Thymus (tissue), 11 donors: Measurements from ENCODE around the gene SPOCK1. TPM values are rescaled to one million over a fixed set of nuclear protein-coding genes. Genes with fewer than 3 reads are reported as not detected.

Source experiments
- DNase-seq, 9 donors: peaks; one replicate each; pipeline ENCODE4 v3.0.0-alpha.2; 2013; ENCODE audit warnings: low spot score in 9 of 9, low read depth in 6 of 9, missing footprints in 1 of 9
- H3K27ac ChIP-seq, 2 donors: one replicate each; pipeline ENCODE4 v1.5.1; 2013; ENCODE audit warnings: control low read depth in 1 of 2, low read depth in 1 of 2, low read length in 1 of 2, mild to moderate bottlenecking in 1 of 2, moderate library complexity in 1 of 2
- H3K27me3 ChIP-seq, 2 donors: one replicate each; pipeline ENCODE4 v1.5.1; 2013; ENCODE audit warnings: low read length in 1 of 2; ENCODE audit not compliant: control insufficient read depth in 2 of 2, insufficient read depth in 1 of 2
- H3K36me3 ChIP-seq, 2 donors: one replicate each; pipeline ENCODE4 v1.5.1; 2013; ENCODE audit warnings: low read length in 1 of 2, mild to moderate bottlenecking in 1 of 2, moderate library complexity in 1 of 2; ENCODE audit not compliant: control insufficient read depth in 2 of 2, insufficient read depth in 2 of 2
- H3K4me1 ChIP-seq, 2 donors: one replicate each; pipeline ENCODE4 v1.5.1; 2013; ENCODE audit warnings: low read length in 2 of 2; ENCODE audit not compliant: control insufficient read depth in 2 of 2, insufficient read depth in 2 of 2
- H3K4me3 ChIP-seq, 2 donors: one replicate each; pipeline ENCODE4 v1.5.1; 2013; ENCODE audit warnings: low read length in 2 of 2, control low read depth in 1 of 2, mild to moderate bottlenecking in 1 of 2
- H3K9me3 ChIP-seq, 2 donors: one replicate each; pipeline ENCODE4 v1.5.1; 2013; ENCODE audit warnings: low read length in 1 of 2, mild to moderate bottlenecking in 1 of 2; ENCODE audit not compliant: control insufficient read depth in 2 of 2, insufficient read depth in 1 of 2
- WGBS: extraction: QIAGEN DNeasy Blood & Tissue Kit; methylation state at CpG from one replicate; pipeline ENCODE4 v1.1.7; 2013; 5-methylcytosine and 5-hydroxymethylcytosine counted together
- polyA plus RNA-seq: library from polyadenylated mRNA; stranded (reverse); fragments of 200-250 nt; gene quantifications from one replicate; pipeline ENCODE4 v1.2.3, GENCODE V29; 2013
- total RNA-seq: library from RNA; stranded (reverse); fragments of 120-200 nt; gene quantifications from one replicate; pipeline ENCODE4 v1.2.4, GENCODE V29; 2013
- donor health status: healthy.

SPOCK1 gene
- total and polyA plus RNA-seq, 2 donors: 3.7 to 8.6 TPM

GRCh38 chr5:137051161-137051560 lies 448.0 kb downstream of the SPOCK1 start:
- Histone ChIP-seq H3K4me1 (no peaks in the 10 kb centered on the region), H3K9me3 (peaks cover 0 to 1% of the 10 kb centered on the region in 2 donors), H3K27me3 (no peaks in the 10 kb centered on the region), H3K36me3 (no peaks in the 10 kb centered on the region), H3K27ac (no peak overlapping the region), H3K4me3 (no peak overlapping the region)
- DNase-seq: no peak
- 89% methylated on average over 3 of the region's 3 CpGs for WGBS

GRCh38 chr5:137040641-137041340 lies 458.3 kb downstream of the SPOCK1 start:
- DNase-seq: no peak

GRCh38 chr5:137040024-137040423 lies 459.1 kb downstream of the SPOCK1 start:
- Histone ChIP-seq H3K9me3 (no peaks in the 10 kb centered on the region), H3K36me3 (no peaks in the 10 kb centered on the region)
- WGBS: 83% methylated on average over 4 of the region's 4 CpGs

More at GRCh38 chr5:137040641-137041340, 458.3 kb downstream of the SPOCK1 start:
- no peaks in the 10 kb centered on the region for H3K27me3 ChIP-seq
- H3K36me3 ChIP-seq: no peaks in the 10 kb centered on the region
- 80% methylated on average over 1 of the region's 1 CpG for WGBS
- H3K9me3 ChIP-seq: no peaks in the 10 kb centered on the region
- H3K27ac ChIP-seq: no peak overlapping the region
- no peaks in the 10 kb centered on the region for H3K4me1 ChIP-seq
- H3K4me3 ChIP-seq: no peak overlapping the region

GRCh38 chr5:137037848-137038247 lies 461.3 kb downstream of the SPOCK1 start:
- no peaks in the 10 kb centered on the region for H3K4me1 ChIP-seq
- no peak overlapping the region for H3K27ac ChIP-seq
- DNase-seq: no peak
- WGBS: 83% methylated on average over 2 of the region's 2 CpGs
- H3K4me3 ChIP-seq: no peak overlapping the region
- no peaks in the 10 kb centered on the region for H3K36me3 ChIP-seq
- no peaks in the 10 kb centered on the region for H3K27me3 ChIP-seq
- H3K9me3 ChIP-seq: no peaks in the 10 kb centered on the region

More at GRCh38 chr5:137040024-137040423, 459.1 kb downstream of the SPOCK1 start:
- no peak overlapping the region for H3K27ac ChIP-seq
- H3K4me1 ChIP-seq: no peaks in the 10 kb centered on the region
- no peak overlapping the region for H3K4me3 ChIP-seq
- H3K27me3 ChIP-seq: no peaks in the 10 kb centered on the region
- no peak for DNase-seq

DNA sequence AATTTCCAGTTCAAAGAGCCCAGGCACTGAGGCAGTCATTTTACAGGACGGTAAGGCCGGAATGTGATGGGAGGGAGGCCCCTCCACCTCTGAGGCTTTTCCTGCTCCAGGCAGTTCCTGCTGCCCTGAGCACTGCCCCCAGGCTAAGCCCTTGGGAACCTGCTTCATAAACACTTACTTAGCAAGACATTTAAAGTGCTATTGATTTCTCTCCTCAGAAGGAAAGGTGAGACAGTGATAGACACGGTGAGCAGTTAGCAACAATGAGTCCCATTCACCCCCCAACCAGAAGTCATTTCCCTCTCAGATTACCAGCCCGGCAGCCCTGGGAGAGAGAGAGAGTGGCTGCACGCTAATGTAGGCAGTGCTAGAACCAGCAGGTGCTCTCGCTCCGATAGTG lies 462.5 kb downstream of the SPOCK1 start:
- Histone ChIP-seq H3K27ac (no peak overlapping the region), H3K4me3 (no peak overlapping the region), H3K9me3 (no peaks in the 10 kb centered on the region), H3K36me3 (no peaks in the 10 kb centered on the region), H3K27me3 (no peaks in the 10 kb centered on the region), H3K4me1 (no peaks in the 10 kb centered on the region)
- DNase-seq: no peak
- 26% methylated on average over 7 of the region's 7 CpGs for WGBS

- Histone ChIP-seq H3K36me3 (no peaks in the 10 kb centered on the region), H3K9me3 (no peaks in the 10 kb centered on the region), H3K4me3 (no peak overlapping the region), H3K27me3 (no peaks in the 10 kb centered on the region), H3K27ac (no peak overlapping the region), H3K4me1 (no peaks in the 10 kb centered on the region)
- DNase-seq: no peak
- 62% methylated on average over 1 of the region's 1 CpG for WGBS
Observed at GRCh38 chr5:137035480-137035878, 463.6 kb downstream of the SPOCK1 start.

- Histone ChIP-seq H3K27me3 (no peaks in the 10 kb centered on the region), H3K36me3 (no peaks in the 10 kb centered on the region), H3K9me3 (no peaks in the 10 kb centered on the region), H3K4me1 (no peaks in the 10 kb centered on the region), H3K4me3 (no peak overlapping the region), H3K27ac (no peak overlapping the region)
- DNase-seq: no peak
- 91% methylated on average over 10 of the region's 10 CpGs for WGBS
Observed at GRCh38 chr5:137034764-137035479, 464.2 kb downstream of the SPOCK1 start.

DNA sequence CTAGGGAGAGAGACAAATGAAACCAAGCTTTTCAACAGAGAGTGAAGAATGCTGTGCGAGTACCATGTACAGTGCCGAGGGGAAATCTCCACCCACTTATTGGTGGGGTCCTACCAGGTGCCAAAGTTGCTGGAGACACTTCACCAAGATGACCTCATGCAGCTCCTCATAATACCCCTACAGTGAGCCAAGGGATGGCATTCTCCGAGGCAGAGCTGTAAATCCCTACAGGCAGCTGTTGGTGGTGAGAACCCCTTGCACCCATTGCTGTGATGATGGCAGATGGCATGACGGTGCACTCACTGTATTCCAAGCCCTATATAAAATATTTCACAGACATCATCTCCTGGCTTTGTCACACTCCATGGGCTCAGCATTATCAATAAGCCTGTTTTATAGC lies 464.9 kb downstream of the SPOCK1 start:
- no peaks in the 10 kb centered on the region for H3K9me3 ChIP-seq
- H3K27me3 ChIP-seq: no peaks in the 10 kb centered on the region
- H3K4me1 ChIP-seq: no peaks in the 10 kb centered on the region
- DNase-seq: no peak
- H3K36me3 ChIP-seq: no peaks in the 10 kb centered on the region
- WGBS: 96% methylated on average over 4 of the region's 4 CpGs
- H3K4me3 ChIP-seq: no peak overlapping the region
- no peak overlapping the region for H3K27ac ChIP-seq

- 78% methylated on average over 8 of the region's 8 CpGs for WGBS
- Histone ChIP-seq H3K27ac (no peak overlapping the region), H3K4me1 (no peaks in the 10 kb centered on the region), H3K9me3 (no peaks in the 10 kb centered on the region), H3K4me3 (no peak overlapping the region), H3K27me3 (no peaks in the 10 kb centered on the region), H3K36me3 (no peaks in the 10 kb centered on the region)
- DNase-seq: no peak
Observed at GRCh38 chr5:137032929-137033328, 466.2 kb downstream of the SPOCK1 start.
